Activated CD4-positive, CD25-positive, alpha-beta regulatory T cell treated with anti-CD3 and anti-CD28 coated beads, Interleukin-2, amount 50 U/mL, for 16 hours (primary cell): Measurements from ENCODE around the gene FZD7.

ENCODE experiments used
- DNase-seq: peaks from one replicate; pipeline ENCODE4 v3.0.0-alpha.2; 2020; ENCODE audit warnings: low read depth, low spot score

FZD7 gene

DNA sequence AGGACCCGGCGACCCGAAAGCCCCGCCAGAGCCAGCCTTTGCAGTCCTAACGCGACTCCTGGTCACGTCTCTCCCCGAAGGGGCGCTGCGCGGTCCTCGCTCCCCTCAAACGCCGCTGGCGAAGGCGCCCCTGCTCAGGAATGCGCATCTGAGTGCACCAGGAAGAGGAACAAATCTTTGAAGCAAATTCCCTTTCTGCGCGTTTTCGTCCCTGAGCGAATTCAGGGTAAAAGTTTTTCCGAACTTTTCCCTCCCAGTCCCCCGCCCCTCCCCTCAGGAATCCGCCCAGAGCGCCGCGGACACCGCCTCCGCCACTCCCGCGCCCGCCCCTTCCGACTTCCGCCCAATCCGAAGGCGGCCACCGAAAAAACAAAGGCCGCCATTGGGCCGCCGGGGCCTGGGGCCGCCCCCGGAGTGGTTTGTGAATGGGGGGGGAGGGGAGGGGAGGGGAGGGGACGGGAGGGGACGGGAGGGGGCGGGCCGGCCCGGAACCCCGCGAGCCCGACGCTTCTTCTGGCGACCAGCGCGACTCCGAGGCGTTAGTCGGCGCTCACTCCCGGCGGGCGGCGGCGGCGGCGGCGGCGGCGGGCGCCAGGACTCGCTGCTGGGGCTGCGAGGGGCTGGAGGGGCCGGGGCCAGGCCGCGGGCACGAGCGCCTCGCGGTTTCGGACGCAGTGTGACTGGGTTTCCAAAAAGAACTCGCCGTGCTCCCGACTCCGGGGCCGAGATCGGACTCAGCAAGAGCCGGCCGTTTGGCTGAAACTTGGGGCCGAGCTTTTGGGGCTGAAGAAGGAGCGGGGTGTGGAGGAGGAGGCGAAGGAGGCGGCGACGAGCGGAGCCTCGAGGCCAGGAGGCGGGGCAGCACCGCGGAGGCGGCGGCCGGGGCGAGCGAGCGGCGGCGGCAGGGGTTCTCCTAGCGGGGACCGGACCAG lies at the start of gene FZD7:
FZD7 (plus strand) TSS at position 539 of the 932 bp plus-strand sequence. CDS start 793 bp downstream, outside the sequence.
- DNase-seq, result peak; percentile 67

DNA sequence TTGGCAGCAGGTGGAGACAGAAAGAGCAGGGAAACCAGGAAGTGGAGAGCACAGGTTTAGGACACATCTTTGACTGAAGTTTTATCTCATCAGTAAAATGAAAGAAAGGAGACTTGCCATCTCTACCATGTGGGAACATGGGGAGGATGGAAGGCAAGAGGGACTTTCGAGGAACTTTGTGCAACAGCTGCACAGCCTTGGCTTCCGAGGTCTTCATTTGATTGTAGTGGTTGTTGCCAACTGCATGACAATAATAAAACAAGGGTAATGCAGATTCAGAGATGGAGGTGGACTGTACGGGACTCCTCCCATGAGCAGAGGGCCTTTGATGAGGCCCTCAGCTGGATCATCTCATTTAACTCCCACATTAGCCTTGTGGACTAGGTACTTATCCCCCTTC lies 49.3 kb upstream of the FZD7 start:
- DNase-seq, result no peak

DNA sequence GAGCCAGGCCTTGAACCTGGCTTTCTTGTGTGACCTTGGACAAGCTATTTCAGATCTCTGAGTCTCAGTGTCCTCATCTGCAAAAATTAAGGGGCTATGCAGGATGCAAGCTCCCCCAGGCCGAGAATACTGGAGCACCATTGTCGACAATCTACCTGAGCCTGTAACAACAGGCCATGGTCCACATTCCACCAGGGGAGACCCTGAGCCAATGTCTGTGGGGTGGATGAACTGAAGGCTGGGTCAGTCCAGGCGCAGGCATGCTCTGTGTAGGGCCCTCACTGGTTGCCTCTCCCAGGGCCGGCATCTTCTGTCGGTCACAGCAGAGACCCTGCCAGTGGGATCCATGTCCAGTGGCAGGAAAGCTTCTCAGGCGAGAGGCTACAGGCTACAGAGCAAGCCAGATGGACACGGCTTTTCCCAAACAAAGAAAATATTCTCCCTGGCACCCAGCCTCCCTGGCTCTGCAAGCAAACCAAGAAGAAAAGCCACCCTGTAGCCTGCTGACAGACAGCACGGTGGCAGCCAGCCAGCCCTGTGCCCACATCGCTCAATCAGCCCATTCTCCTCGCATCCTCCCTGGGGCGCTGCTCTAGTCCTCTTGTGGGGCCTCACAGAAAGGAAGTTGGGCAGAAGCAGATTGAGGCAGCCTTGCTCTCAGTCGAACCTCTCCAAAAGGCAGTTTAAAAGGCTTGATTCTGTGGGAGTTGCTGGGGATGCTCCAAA lies 48.7 kb upstream of the FZD7 start:
- DNase-seq, result no peak

- no peak for DNase-seq
Observed at GRCh38 chr2:201985728-201986462, 47.8 kb upstream of the FZD7 start.

GRCh38 chr2:201986463-201986735 lies 47.3 kb upstream of the FZD7 start:
- no peak for DNase-seq

DNA sequence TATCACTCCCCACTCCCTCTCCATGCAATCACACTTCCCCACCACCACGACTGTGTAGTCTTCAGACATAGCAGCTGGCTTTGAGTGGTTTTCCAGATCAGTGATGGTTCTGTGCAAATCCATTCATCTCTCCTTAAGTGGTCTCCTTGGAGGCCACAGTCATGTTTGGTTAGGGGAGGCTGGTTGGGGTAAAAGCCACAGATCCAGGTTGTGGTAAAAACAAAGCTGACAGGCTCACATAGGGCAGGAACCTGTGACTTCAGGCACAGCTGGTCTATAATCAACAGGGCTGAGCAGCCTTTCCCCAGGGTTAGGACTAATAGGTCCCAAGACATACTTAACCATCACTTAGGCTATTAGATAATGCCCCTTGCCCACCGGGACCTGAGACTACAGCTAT lies 46.2 kb upstream of the FZD7 start:
- DNase-seq, result no peak

- DNase-seq, result no peak
Observed at GRCh38 chr2:201990069-201990468, 43.6 kb upstream of the FZD7 start.

GRCh38 chr2:201992960-201993359 lies 40.7 kb upstream of the FZD7 start:
- no peak for DNase-seq

GRCh38 chr2:201994973-201995638 lies 38.5 kb upstream of the FZD7 start:
- DNase-seq, result no peak

DNA sequence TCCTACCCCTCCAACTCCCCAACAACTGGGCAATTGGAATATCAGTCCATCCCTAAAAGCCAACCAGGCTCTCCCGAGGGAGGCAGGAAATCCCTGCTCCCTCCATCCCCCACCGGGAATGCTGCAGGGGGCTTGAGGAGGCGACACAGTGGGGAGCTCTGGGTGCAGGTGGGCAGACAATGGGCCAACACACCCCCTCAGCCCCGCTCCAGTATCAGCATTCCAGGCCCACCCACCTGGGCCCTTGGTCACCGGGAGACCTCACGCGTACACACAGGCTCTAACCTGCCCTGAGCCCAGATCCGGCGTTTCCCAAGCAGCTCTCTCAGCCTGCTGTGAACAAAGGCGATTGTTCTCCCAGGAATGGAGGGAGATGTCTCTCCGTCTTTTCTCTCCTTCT lies 37.6 kb upstream of the FZD7 start:
- DNase-seq, result no peak

- no peak for DNase-seq
Observed at GRCh38 chr2:201996679-201997314, 36.9 kb upstream of the FZD7 start.

GRCh38 chr2:201999279-201999678 lies 34.4 kb upstream of the FZD7 start:
- DNase-seq, result no peak

DNA sequence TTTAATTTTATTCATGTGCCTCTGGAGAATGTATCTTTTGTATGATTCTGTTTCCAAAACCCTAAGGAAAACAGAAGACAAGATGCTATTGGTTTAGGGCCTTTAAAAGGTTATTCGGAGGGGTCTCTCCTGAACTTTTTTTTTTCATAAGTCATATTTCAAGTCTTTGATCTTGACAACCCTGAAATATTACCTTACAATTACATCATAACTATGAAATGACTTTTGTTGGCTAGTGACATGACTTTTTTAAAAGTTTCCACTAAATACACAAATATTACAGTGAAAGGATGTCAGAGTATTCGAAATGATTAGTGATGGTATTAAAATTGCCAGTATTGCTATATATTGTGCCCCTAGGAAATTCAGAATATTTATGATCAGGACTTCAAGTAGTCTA lies 31.8 kb upstream of the FZD7 start:
- DNase-seq, result no peak

GRCh38 chr2:202002381-202002780 lies 31.3 kb upstream of the FZD7 start:
- DNase-seq, result no peak

DNA sequence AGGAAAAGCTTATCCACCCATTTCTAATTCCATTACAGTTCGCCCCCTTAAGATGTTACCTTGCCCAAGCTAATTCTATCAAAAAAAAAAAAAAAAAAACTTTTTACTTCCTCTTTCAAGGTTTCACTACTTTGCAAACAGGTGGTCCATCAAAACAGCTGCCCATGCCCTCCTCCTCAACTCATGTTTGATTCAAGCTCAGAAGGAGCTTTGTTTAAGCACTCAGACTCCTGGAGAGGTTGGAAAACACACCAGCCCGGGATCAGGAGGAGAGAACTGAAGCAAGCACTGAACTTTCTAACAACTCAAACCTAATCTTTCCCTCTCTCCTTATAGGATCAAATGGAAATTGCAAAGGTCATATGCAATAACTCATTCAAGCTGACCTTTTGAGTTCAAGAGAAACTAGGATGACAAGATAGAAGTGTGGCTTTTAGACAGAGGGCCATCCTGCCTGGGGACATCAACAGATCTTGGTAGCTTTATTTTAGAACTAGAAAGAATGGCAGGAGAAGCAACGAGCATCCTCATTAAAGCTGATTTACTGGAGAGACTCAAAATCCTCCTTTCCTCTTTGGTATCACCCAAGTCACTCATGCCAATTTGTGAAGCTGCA lies 28.3 kb upstream of the FZD7 start:
- DNase-seq, result no peak

- no peak for DNase-seq
Observed at GRCh38 chr2:202006301-202006700, 27.4 kb upstream of the FZD7 start.

DNA sequence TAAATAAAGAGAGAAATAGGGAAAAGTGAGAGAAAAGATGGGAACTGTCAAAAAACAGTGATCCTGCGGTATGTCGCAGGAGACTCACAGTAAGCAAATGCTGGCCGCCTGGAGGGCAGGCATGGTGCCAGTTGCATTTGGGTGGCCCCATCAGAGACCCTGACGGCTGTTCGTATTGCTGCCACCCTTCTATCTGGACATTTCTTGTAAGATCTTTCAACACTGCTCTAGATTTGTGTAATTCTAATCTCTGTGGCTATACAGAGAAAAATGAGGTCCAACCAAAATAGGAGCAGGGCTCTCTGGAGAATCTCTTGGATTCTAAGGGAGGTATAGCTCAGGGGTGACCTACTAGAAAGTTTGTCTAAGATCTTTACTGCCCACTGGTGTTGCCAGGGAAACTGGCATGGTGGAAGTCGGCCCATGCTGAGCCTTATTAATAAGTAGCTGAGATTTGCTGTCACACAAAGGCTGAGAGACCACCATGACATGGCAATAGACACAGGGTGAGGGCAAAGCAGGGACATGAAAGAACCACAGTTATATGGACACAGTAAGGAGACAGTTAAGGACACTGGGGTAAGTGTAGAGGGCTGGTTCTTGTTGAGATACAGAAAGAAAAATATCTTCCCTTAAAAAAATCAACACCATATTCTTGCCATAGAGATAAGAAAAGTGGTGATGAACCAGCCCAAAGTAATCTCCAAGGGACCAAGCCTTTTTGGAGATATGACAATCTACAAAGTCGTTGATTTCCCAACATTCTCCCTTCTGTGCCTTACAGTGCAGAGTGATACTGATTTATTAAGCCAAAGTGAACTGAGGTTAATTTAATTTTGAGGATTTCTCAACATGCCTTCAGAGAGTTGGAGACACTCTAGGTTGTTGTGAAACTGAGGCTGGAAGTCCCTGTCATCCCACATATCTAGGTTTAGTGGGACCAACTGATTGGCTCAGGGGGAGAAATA lies 26.4 kb upstream of the FZD7 start:
- DNase-seq, result no peak

- no peak for DNase-seq
Observed at GRCh38 chr2:202007983-202008354, 25.7 kb upstream of the FZD7 start.

- no peak for DNase-seq
Observed at GRCh38 chr2:202009019-202009481, 24.6 kb upstream of the FZD7 start.

DNA sequence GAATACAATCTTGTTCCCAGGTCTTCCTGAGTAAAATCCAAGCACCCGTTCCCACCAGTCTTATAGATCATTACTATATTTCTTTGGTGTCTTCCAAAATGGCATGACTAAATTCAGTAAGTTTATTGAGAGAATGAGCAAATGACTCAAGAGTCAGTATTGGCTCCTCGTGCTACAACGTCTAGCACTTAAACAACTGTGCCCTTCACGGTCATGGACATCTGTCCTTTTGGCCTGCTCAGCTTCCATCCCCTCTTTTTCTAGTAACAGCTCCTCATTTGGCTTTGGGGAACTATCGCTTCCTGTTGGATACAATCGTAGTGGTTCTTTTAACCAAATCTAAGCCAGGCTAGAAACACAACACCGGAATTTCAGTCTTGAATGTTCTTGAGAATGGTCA lies 24.1 kb upstream of the FZD7 start:
- no peak for DNase-seq
